Brain microvascular endothelial cell (primary cell): ENCODE results near the gene DNAH14.

Experiments used
- DNase-seq: peaks from one replicate; pipeline ENCODE4 v3.0.0-alpha.2; 2020
- H3K27ac ChIP-seq: fragments of 250-450 bp; sonication (Bioruptor Pico); 2 replicates; pipeline ENCODE4 v1.5.1; 2020; ENCODE audit warnings: mild to moderate bottlenecking, moderate library complexity
- H3K27me3 ChIP-seq: fragments of 250-450 bp; sonication (Bioruptor Pico); replicated peaks from 2 replicates; pipeline ENCODE4 v1.5.1; 2020; ENCODE audit warnings: mild to moderate bottlenecking
- H3K36me3 ChIP-seq: fragments of 250-450 bp; sonication (Bioruptor Pico); replicated peaks from 2 replicates; pipeline ENCODE4 v1.5.1; 2020; ENCODE audit warnings: mild to moderate bottlenecking
- H3K4me3 ChIP-seq: 2 replicates; pipeline ENCODE4 v1.5.1; 2011; ENCODE audit warnings: low read depth, mild to moderate bottlenecking, control low read depth, low read length, moderate library complexity
- CTCF ChIP-seq: IDR thresholded peaks from 2 replicates; pipeline ENCODE4 v1.5.1; 2011; ENCODE audit warnings: low read depth, mild to moderate bottlenecking, moderate library complexity, low read length, control low read depth, inconsistent platforms; ENCODE audit errors: missing control alignments
- in situ Hi-C: cut with HindIII; loops from 2 replicates; pipeline ENCODE4 v1.10.0; 2017; ENCODE audit warnings: low sequenced_read_pairs, low pct_ligation_motif_present

DNAH14 gene

DNA sequence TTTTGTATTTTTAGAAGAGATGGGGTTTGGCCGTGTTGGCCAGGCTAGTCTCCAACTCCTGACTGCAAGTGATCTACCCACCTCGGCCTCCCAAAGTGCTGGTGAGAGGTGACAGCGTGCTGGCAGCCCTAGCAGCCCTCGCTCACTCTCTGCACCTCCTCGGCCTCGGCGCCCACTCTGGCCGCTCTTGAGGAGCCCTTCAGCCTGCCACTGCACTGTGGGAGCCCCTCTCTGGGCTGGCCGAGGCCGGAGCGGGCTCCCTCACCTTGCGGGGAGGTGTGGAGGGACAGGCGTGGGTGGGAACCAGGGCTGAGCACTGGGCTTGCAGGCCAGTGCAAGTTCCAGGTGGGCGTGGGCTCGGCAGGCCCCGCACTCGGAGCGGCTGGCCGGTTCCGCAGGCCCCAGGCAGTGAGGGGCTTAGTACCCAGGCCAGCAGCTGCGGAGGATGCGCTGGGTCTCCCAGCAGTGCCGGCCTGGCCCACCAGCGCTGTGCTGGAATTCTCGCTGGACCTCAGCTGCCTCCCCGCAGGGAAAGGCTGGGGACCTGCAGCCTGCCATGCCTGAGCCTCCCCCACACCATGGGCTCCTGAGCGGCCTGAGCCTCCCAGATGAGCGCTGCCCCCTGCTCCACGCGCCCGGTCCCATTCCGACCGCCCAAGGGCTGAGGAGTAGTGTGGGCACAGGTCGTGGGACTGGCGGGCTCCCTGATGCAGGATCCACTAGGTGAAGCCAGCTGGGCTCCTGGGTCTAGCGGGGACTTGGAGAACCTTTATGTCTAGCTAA lies 501.8 kb downstream of the DNAH14 start:
- in situ Hi-C loops: no loop called here
- H3K27me3 ChIP-seq: no peaks in the 10 kb centered on the region
- H3K4me3 ChIP-seq: no peak overlapping the region
- TF ChIP-seq CTCF: no peak
- no peak overlapping the region for H3K27ac ChIP-seq
- H3K36me3 ChIP-seq: no peaks in the 10 kb centered on the region
- DNase-seq: no peak

GRCh38 chr1:225434046-225434445 lies 504.6 kb downstream of the DNAH14 start:
- Histone ChIP-seq H3K36me3 (no peaks in the 10 kb centered on the region), H3K4me3 (no peak overlapping the region), H3K27ac (no peak overlapping the region), H3K27me3 (no peaks in the 10 kb centered on the region)
- no peak for TF ChIP-seq CTCF
- in situ Hi-C loops: no loop called here
- DNase-seq: no peak

DNA sequence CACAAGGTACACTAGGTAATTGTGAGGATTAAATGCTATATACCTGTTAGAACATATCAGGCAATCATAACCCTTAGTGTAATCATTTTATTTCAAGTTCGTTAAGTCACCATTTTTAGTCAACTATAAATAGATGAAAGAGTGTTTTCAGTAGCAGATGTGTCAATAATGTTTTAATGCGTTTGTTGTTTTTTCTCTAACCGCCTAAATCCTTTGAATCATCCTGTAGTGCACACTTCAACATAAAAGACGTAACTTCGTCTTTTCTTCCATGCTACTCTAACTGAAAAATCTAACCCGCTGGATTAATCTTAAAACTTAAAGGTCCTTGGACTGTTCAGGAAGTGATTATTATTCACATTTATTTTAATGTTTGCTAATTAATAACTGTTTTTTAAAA lies 505.6 kb downstream of the DNAH14 start:
- no peak overlapping the region for H3K27ac ChIP-seq

GRCh38 chr1:225435487-225435886 lies 506.0 kb downstream of the DNAH14 start:
- no peak overlapping the region for H3K4me3 ChIP-seq
- in situ Hi-C loops: no loop called here
- no peak for DNase-seq
- H3K27ac ChIP-seq: no peak overlapping the region
- no peak for TF ChIP-seq CTCF
- no peaks in the 10 kb centered on the region for H3K36me3 ChIP-seq
- no peaks in the 10 kb centered on the region for H3K27me3 ChIP-seq

More for the DNA sequence above, 505.6 kb downstream of the DNAH14 start:
- DNase-seq: no peak
- TF ChIP-seq CTCF: no peak
- Histone ChIP-seq H3K4me3 (no peak overlapping the region), H3K27me3 (no peaks in the 10 kb centered on the region), H3K36me3 (no peaks in the 10 kb centered on the region)
- in situ Hi-C loops: no loop called here

DNA sequence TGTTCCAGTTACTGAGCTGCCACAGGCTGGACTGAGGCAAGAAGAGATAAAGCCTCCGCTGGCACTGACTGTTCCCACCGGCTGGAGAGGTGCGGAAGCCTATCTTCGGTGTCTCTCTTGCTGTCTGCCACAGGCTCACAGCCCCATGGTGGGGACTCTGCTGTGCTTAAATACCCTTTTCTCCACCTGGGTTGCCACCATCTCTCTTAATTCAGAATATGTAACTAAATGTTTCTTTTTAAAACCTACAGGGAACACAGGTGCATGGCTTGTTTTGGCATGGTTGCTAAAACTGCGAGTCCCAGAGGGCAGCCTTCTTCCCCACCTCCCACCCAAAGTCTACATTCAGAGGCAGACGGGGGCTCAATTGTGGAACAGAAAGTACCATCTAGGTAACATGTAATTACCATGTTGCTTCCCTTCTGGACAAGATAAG lies 506.5 kb downstream of the DNAH14 start:
- no peak for TF ChIP-seq CTCF
- no peak overlapping the region for H3K4me3 ChIP-seq
- H3K36me3 ChIP-seq: no peaks in the 10 kb centered on the region
- H3K27me3 ChIP-seq: no peaks in the 10 kb centered on the region
- no peak for DNase-seq
- in situ Hi-C loops: no loop called here
- H3K27ac ChIP-seq: no peak overlapping the region
